HepG2 (cell line): ENCODE data around the gene SLIT3. TPM values are rescaled to one million over a fixed set of nuclear protein-coding genes. Genes with fewer than 3 reads are reported as not detected.

Experiments used
- AHR ChIP-seq: IDR thresholded peaks from 2 replicates; pipeline ENCODE4 v1.6.1; 2018; ENCODE audit warnings: missing genetic modification reagents, missing compliant biosample characterization
- ATF3 ChIP-seq: sonication (generic); formaldehyde crosslinking; IDR thresholded peaks from 2 replicates; pipeline ENCODE4 v1.4.0; 2020; ENCODE audit warnings: missing genetic modification reagents
- DNMT1 ChIP-seq: sonication (generic); formaldehyde crosslinking; IDR thresholded peaks from 2 replicates; pipeline ENCODE4 v1.5.1; 2020; ENCODE audit warnings: mild to moderate bottlenecking, missing genetic modification reagents
- FLYWCH1 ChIP-seq: sonication (generic); formaldehyde crosslinking; IDR thresholded peaks from 2 replicates; pipeline ENCODE4 v1.8.1; 2023; ENCODE audit warnings: mild to moderate bottlenecking, missing genetic modification reagents
- GABPA ChIP-seq, 2 experiments: IDR thresholded peaks; 2 replicates each; pipeline ENCODE4 v1.6.1; 2011 to 2016; ENCODE audit warnings: low read depth in 2 of 2, low read length in 1 of 2, missing biosample characterization in 1 of 2, missing genetic modification characterization in 1 of 2
- GATA4 ChIP-seq: sonication (generic); IDR thresholded peaks from 2 replicates; pipeline ENCODE4 v1.6.1; 2016; ENCODE audit warnings: antibody characterized with exemption, low read depth, borderline replicate concordance
- GATAD1 ChIP-seq: IDR thresholded peaks from 2 replicates; pipeline ENCODE4 v1.6.1; 2016; ENCODE audit warnings: missing genetic modification reagents, missing compliant biosample characterization
- GLI4 ChIP-seq: sonication (generic); formaldehyde crosslinking; IDR thresholded peaks from 2 replicates; pipeline ENCODE4 v1.5.1; 2020; ENCODE audit warnings: missing genetic modification reagents, mild to moderate bottlenecking, moderate library complexity, borderline replicate concordance
- GPN1 ChIP-seq: sonication (generic); formaldehyde crosslinking; IDR thresholded peaks from 2 replicates; pipeline ENCODE4 v1.5.1; 2020; ENCODE audit warnings: missing genetic modification reagents, borderline replicate concordance
- IRX3 ChIP-seq: sonication (generic); formaldehyde crosslinking; IDR thresholded peaks from 2 replicates; pipeline ENCODE4 v1.8.1; 2023; ENCODE audit warnings: mild to moderate bottlenecking, low read depth, missing genetic modification reagents, borderline replicate concordance
- NFE2L2 ChIP-seq: fragments of 150-350 bp; IDR thresholded peaks from 2 replicates; pipeline ENCODE4 v1.6.1; 2014; ENCODE audit warnings: low read length
- NR2F1 ChIP-seq, 2 experiments: fragments of 450-650 bp in 1 of 2; formaldehyde crosslinking in 1 of 2; IDR thresholded peaks; 2 replicates each; pipeline versions ENCODE4 v1.5.0 to v1.6.1; 2016 to 2020; ENCODE audit warnings: mild to moderate bottlenecking in 1 of 2, missing compliant biosample characterization in 1 of 2, missing genetic modification reagents in 1 of 2, moderate library complexity in 1 of 2
- SOX5 ChIP-seq: IDR thresholded peaks from 2 replicates; pipeline ENCODE4 v1.6.1; 2016; ENCODE audit warnings: borderline replicate concordance
- THAP11 ChIP-seq: IDR thresholded peaks from 2 replicates; pipeline ENCODE4 v1.6.1; 2016; ENCODE audit warnings: missing biosample characterization, missing genetic modification reagents
- ZBTB20 ChIP-seq: sonication (generic); formaldehyde crosslinking; IDR thresholded peaks from 2 replicates; pipeline ENCODE4 v1.8.1; 2023; ENCODE audit warnings: missing genetic modification reagents, low read depth, mild to moderate bottlenecking, borderline replicate concordance
- ZFP82 ChIP-seq: sonication (generic); formaldehyde crosslinking; IDR thresholded peaks from 2 replicates; pipeline ENCODE4 v1.5.1; 2020; ENCODE audit warnings: mild to moderate bottlenecking, missing genetic modification reagents, borderline replicate concordance
- ZFYVE20 ChIP-seq: sonication (generic); formaldehyde crosslinking; IDR thresholded peaks from 2 replicates; pipeline ENCODE4 v1.8.0; 2023; ENCODE audit warnings: low read depth, mild to moderate bottlenecking, moderate library complexity, missing genetic modification reagents, borderline replicate concordance
- ZNF225 ChIP-seq: sonication (generic); formaldehyde crosslinking; IDR thresholded peaks from 2 replicates; pipeline ENCODE4 v1.4.0; 2020; ENCODE audit warnings: mild to moderate bottlenecking, missing genetic modification reagents
- ZNF264 ChIP-seq: sonication (generic); formaldehyde crosslinking; IDR thresholded peaks from 2 replicates; pipeline ENCODE4 v1.4.0; 2020; ENCODE audit warnings: missing genetic modification reagents
- ZNF510 ChIP-seq: sonication (generic); formaldehyde crosslinking; IDR thresholded peaks from 2 replicates; pipeline ENCODE4 v1.4.0; 2020; ENCODE audit warnings: low read depth, mild to moderate bottlenecking, missing genetic modification reagents
- polyA plus RNA-seq, 8 experiments: library from polyadenylated mRNA; depleted of rRNA in 3 of 8; stranded (reverse) in 7 of 8; unstranded in 1 of 8; fragments of >200 nt; fragmentation: Illumina TruSeq in 4 of 8; extraction: Trizol in 4 of 8; gene quantifications; 2 replicates each; pipeline versions ENCODE4 v1.2.1 to v1.2.3, GENCODE V29; 2011 to 2016; ENCODE audit warnings: low read depth in 4 of 8, missing spikeins in 1 of 8, mixed read lengths in 1 of 8; ENCODE audit not compliant: insufficient read depth in 1 of 8
- total RNA-seq, 5 experiments: library from RNA; depleted of rRNA; stranded (reverse); fragments of >200 nt; fragmentation: Illumina TruSeq; extraction: Trizol; gene quantifications; 2 replicates each; pipeline ENCODE4 v1.2.3, GENCODE V29; 2016; ENCODE audit warnings: low read depth in 1 of 5
- TF ChIP-seq, protein P1 (sequence below), 2 experiments: IDR thresholded peaks; 2 replicates each; pipeline ENCODE4 v1.6.1; 2011 to 2012; ENCODE audit warnings: low read length in 2 of 2, borderline replicate concordance in 1 of 2, low read depth in 1 of 2, mild to moderate bottlenecking in 1 of 2, moderate library complexity in 1 of 2
- TF ChIP-seq, protein P2 (sequence below), 2 experiments: sonication (generic) in 1 of 2; formaldehyde crosslinking in 1 of 2; IDR thresholded peaks; 2 replicates each; pipeline versions ENCODE4 v1.4.0 to v1.6.1; 2018 to 2020; ENCODE audit warnings: missing genetic modification reagents in 2 of 2, borderline replicate concordance in 1 of 2, low read depth in 1 of 2, mild to moderate bottlenecking in 1 of 2, missing biosample characterization in 1 of 2
- TF ChIP-seq, protein P3 (sequence below): IDR thresholded peaks from 2 replicates; pipeline ENCODE4 v1.6.1; 2016; ENCODE audit warnings: control low read depth

Gene SLIT3
- total and polyA plus RNA-seq, 2 of the 13 experiments (the other 11 are each of a cell fraction or from before 2014, with no cell fraction given) = not detected

GRCh38 chr5:168624850-168625364 is 676.0 kb downstream of the SLIT3 start (continued):
- no peak for TF ChIP-seq GLI4 (CRISPR knock-in tag)
- peak; percentile 100 for TF ChIP-seq ZBTB20 (CRISPR knock-in tag)
- TF ChIP-seq, protein P1, sequence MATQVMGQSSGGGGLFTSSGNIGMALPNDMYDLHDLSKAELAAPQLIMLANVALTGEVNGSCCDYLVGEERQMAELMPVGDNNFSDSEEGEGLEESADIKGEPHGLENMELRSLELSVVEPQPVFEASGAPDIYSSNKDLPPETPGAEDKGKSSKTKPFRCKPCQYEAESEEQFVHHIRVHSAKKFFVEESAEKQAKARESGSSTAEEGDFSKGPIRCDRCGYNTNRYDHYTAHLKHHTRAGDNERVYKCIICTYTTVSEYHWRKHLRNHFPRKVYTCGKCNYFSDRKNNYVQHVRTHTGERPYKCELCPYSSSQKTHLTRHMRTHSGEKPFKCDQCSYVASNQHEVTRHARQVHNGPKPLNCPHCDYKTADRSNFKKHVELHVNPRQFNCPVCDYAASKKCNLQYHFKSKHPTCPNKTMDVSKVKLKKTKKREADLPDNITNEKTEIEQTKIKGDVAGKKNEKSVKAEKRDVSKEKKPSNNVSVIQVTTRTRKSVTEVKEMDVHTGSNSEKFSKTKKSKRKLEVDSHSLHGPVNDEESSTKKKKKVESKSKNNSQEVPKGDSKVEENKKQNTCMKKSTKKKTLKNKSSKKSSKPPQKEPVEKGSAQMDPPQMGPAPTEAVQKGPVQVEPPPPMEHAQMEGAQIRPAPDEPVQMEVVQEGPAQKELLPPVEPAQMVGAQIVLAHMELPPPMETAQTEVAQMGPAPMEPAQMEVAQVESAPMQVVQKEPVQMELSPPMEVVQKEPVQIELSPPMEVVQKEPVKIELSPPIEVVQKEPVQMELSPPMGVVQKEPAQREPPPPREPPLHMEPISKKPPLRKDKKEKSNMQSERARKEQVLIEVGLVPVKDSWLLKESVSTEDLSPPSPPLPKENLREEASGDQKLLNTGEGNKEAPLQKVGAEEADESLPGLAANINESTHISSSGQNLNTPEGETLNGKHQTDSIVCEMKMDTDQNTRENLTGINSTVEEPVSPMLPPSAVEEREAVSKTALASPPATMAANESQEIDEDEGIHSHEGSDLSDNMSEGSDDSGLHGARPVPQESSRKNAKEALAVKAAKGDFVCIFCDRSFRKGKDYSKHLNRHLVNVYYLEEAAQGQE (IDR thresholded peaks at IDR 0.05; ENCODE audit: borderline replicate concordance in 1 of 2, low read depth in 1 of 2, low read length in 2 of 2) = peak in 1 of 2 experiments; percentile 67; a peak in 2 of 4 replicates
- no peak for TF ChIP-seq DNMT1
- no peak for TF ChIP-seq ZFYVE20
- no peak for TF ChIP-seq AHR (CRISPR knock-in tag)
- peak; percentile 79; the same call in 1 of the 2 replicates for TF ChIP-seq SOX5 (CRISPR knock-in tag)
- TF ChIP-seq, protein P2, sequence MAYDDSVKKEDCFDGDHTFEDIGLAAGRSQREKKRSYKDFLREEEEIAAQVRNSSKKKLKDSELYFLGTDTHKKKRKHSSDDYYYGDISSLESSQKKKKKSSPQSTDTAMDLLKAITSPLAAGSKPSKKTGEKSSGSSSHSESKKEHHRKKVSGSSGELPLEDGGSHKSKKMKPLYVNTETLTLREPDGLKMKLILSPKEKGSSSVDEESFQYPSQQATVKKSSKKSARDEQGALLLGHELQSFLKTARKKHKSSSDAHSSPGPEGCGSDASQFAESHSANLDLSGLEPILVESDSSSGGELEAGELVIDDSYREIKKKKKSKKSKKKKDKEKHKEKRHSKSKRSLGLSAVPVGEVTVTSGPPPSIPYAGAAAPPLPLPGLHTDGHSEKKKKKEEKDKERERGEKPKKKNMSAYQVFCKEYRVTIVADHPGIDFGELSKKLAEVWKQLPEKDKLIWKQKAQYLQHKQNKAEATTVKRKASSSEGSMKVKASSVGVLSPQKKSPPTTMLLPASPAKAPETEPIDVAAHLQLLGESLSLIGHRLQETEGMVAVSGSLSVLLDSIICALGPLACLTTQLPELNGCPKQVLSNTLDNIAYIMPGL (CRISPR knock-in tag; IDR thresholded peaks at IDR 0.05; ENCODE audit: borderline replicate concordance in 1 of 2, low read depth in 1 of 2) = 0 out of 4 replicates have a peak, but pooled peaks of 1 of the 2 experiments have one; percentile 34
- TF ChIP-seq THAP11 (CRISPR knock-in tag) = peak; percentile 77
- no peak for TF ChIP-seq GPN1
- TF ChIP-seq, protein P3, sequence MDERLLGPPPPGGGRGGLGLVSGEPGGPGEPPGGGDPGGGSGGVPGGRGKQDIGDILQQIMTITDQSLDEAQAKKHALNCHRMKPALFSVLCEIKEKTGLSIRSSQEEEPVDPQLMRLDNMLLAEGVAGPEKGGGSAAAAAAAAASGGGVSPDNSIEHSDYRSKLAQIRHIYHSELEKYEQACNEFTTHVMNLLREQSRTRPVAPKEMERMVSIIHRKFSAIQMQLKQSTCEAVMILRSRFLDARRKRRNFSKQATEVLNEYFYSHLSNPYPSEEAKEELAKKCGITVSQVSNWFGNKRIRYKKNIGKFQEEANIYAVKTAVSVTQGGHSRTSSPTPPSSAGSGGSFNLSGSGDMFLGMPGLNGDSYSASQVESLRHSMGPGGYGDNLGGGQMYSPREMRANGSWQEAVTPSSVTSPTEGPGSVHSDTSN (CRISPR knock-in tag) = no peak
- peak in 1 of 2 experiments; percentile 82; a peak in 2 of 4 replicates for TF ChIP-seq NR2F1 (CRISPR knock-in tag; IDR thresholded peaks at IDR 0.05)
- TF ChIP-seq ZNF225 (CRISPR knock-in tag) = no peak
- TF ChIP-seq GABPA (IDR thresholded peaks at IDR 0.05; ENCODE audit: low read depth, low read length) = no peak
- no peak for TF ChIP-seq GABPA (CRISPR knock-in tag; IDR thresholded peaks at IDR 0.05; ENCODE audit: low read depth)
- TF ChIP-seq FLYWCH1 = no peak
- 0 out of 2 replicates have a peak, but pooled peaks have one; percentile 55 for TF ChIP-seq ZFP82
- TF ChIP-seq GATA4 = peak; percentile 37; the same call in 1 of the 2 replicates
- TF ChIP-seq ZNF510 (CRISPR knock-in tag) = no peak
- no peak for TF ChIP-seq NFE2L2
- TF ChIP-seq ATF3 (CRISPR knock-in tag) = 0 out of 2 replicates have a peak, but pooled peaks have one; percentile 22
- TF ChIP-seq IRX3 (CRISPR knock-in tag) = no peak
- TF ChIP-seq ZNF264 (CRISPR knock-in tag) = peak; percentile 67; the same call in 1 of the 2 replicates
- no peak for TF ChIP-seq GATAD1 (CRISPR knock-in tag)
